H1 (cell line): ENCODE measurements around the gene GPRIN1.

ENCODE experiments used
- POLR2A ChIP-seq, 2 experiments: IDR thresholded peaks; 1 replicate in 1 of 2; 2 replicates in 1 of 2; pipeline ENCODE4 v1.6.1; 2011; ENCODE audit warnings: low read depth in 2 of 2, low read length in 2 of 2, mild to moderate bottlenecking in 2 of 2; ENCODE audit errors: control extremely low read depth in 1 of 2
- POLR2AphosphoS5 ChIP-seq: IDR thresholded peaks from 2 replicates; pipeline ENCODE4 v1.6.1; 2011; ENCODE audit warnings: low read depth, low read length

- no peak for TF ChIP-seq POLR2A (IDR thresholded peaks at IDR 0.05; ENCODE audit: control extremely low read depth in 1 of 2, low read depth in 2 of 2, low read length in 2 of 2)
- no peak for TF ChIP-seq POLR2AphosphoS5
Observed at GRCh38 chr5:176574297-176574591, 35.7 kb downstream of the GPRIN1 start.
